Heart left ventricle (tissue), 13 donors: ENCODE data around the gene ARHGEF33.

ENCODE experiments used
- POLR2A ChIP-seq, 2 donors: fragments of 450-650 bp; IDR thresholded peaks; one replicate each; pipeline ENCODE4 v1.6.1; 2017; ENCODE audit warnings: antibody characterized with exemption in 2 of 2, mild to moderate bottlenecking in 2 of 2, moderate library complexity in 2 of 2
- TF ChIP-seq, protein P1 (sequence below), 12 donors: fragments of 200-600 bp; sonication (generic) in 4 of 12; IDR thresholded peaks; one replicate each; pipeline versions ENCODE4 v1.5.0 to v1.8.0; 2018 to 2022; ENCODE audit warnings: antibody characterized with exemption in 12 of 12, mild to moderate bottlenecking in 5 of 12
- donor health status: ischemic (EF 13 %, LVEDD 7.1; RV severe dilation, severe dysfunction).
- donor health status: DM: no; HTN: yes; CAD: no.
- donor health status: DM: no; HTN: no; CAD: no.
- donor health status: ischemic (EF 25% LVEDD 6.9; RV normal size, moderate dysfunction).
- donor health status: ischemic (EF 25% LVEDD 5.7; RV mildly dilated, moderate dysfunction).
- donor health status: ischemic (EF 35%, LVEDD 5.7; RV mildly dilated, moderate dysfunction).
- donor health status: nonischemic (EF 11% LVEDD 7.7; RV severe dilation, severe dysfunction).
- donor health status: DM: yes; HTN: yes; CAD: no.
- donor health status: PGD.
- donor health status: ischemic (EF 29% LVEDD 5.4; RV normal size, mild dysfunction).
- donor health status: nonischemic (EF 23%, LVEDD 6.1; RV moderate dilation, normal function).

DNA sequence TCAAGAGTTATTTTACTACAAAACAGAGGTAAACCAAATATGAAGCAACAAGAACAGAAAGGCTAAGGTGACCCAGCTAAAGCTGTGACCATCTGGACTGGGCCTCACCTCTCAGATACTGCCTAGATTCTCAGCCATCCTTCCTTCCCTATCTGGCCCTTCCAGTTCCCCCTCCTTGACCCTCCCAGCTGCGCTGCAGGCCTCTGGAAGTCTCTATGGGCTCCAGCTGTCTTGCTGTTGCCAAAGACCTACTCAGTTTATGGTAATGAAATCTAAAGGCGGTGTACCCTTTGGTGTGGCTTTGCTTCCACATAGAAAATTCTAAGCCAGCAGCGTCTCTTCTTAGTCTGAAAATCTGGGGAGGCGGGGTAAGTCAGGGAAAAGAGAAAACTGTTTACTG lies 55.7 kb downstream of the ARHGEF33 start:
- TF ChIP-seq POLR2A (IDR thresholded peaks at IDR 0.05), result no peak
- TF ChIP-seq, protein P1, sequence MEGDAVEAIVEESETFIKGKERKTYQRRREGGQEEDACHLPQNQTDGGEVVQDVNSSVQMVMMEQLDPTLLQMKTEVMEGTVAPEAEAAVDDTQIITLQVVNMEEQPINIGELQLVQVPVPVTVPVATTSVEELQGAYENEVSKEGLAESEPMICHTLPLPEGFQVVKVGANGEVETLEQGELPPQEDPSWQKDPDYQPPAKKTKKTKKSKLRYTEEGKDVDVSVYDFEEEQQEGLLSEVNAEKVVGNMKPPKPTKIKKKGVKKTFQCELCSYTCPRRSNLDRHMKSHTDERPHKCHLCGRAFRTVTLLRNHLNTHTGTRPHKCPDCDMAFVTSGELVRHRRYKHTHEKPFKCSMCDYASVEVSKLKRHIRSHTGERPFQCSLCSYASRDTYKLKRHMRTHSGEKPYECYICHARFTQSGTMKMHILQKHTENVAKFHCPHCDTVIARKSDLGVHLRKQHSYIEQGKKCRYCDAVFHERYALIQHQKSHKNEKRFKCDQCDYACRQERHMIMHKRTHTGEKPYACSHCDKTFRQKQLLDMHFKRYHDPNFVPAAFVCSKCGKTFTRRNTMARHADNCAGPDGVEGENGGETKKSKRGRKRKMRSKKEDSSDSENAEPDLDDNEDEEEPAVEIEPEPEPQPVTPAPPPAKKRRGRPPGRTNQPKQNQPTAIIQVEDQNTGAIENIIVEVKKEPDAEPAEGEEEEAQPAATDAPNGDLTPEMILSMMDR (IDR thresholded peaks at IDR 0.05), result no peak
